ENCODE results near the gene HS3ST5.

HS3ST5 gene

GRCh38 chr6:114158411-114158810 lies 184.4 kb downstream of the HS3ST5 start:
- TF ChIP-seq REST (IDR thresholded peaks at IDR 0.05; ENCODE audit: insufficient read depth in 1 of 2, low read depth in 2 of 2, low read length in 2 of 2) (no peak), POLR2AphosphoS5 (IDR thresholded peaks at IDR 0.05; ENCODE audit: low read depth, low read length) (no peak), FOXP2 (optimal IDR thresholded peaks at IDR 0.05; ENCODE audit: borderline replicate concordance, extremely low read depth, extremely low read length, insufficient read depth) (no peak), TAF1 (IDR thresholded peaks at IDR 0.05; ENCODE audit: borderline replicate concordance, insufficient read depth, low read length) (no peak), SIN3A (IDR thresholded peaks at IDR 0.05; ENCODE audit: borderline replicate concordance, insufficient read depth, low read length) (no peak)

- no peak for TF ChIP-seq POLR2AphosphoS5 (IDR thresholded peaks at IDR 0.05; ENCODE audit: low read depth, low read length)
- no peak for TF ChIP-seq TAF1 (IDR thresholded peaks at IDR 0.05; ENCODE audit: borderline replicate concordance, insufficient read depth, low read length)
Observed at GRCh38 chr6:114157848-114158247, 185.0 kb downstream of the HS3ST5 start.

- TF ChIP-seq SIN3A (IDR thresholded peaks at IDR 0.05; ENCODE audit: borderline replicate concordance, insufficient read depth, low read length) (no peak), TAF1 (IDR thresholded peaks at IDR 0.05; ENCODE audit: borderline replicate concordance, insufficient read depth, low read length) (no peak), POLR2AphosphoS5 (IDR thresholded peaks at IDR 0.05; ENCODE audit: low read depth, low read length) (no peak), REST (IDR thresholded peaks at IDR 0.05; ENCODE audit: insufficient read depth in 1 of 2, low read depth in 2 of 2, low read length in 2 of 2) (no peak), FOXP2 (optimal IDR thresholded peaks at IDR 0.05; ENCODE audit: borderline replicate concordance, extremely low read depth, extremely low read length, insufficient read depth) (no peak)
Observed at GRCh38 chr6:114155763-114156162, 187.1 kb downstream of the HS3ST5 start.

- no peak for TF ChIP-seq POLR2AphosphoS5 (IDR thresholded peaks at IDR 0.05; ENCODE audit: low read depth, low read length)
Observed at GRCh38 chr6:114154812-114155211, 188.0 kb downstream of the HS3ST5 start.

- TF ChIP-seq SIN3A (IDR thresholded peaks at IDR 0.05; ENCODE audit: borderline replicate concordance, insufficient read depth, low read length): no peak
- no peak for TF ChIP-seq POLR2AphosphoS5 (IDR thresholded peaks at IDR 0.05; ENCODE audit: low read depth, low read length)
- TF ChIP-seq REST (IDR thresholded peaks at IDR 0.05; ENCODE audit: insufficient read depth in 1 of 2, low read depth in 2 of 2, low read length in 2 of 2): no peak
- TF ChIP-seq TAF1 (IDR thresholded peaks at IDR 0.05; ENCODE audit: borderline replicate concordance, insufficient read depth, low read length): no peak
- no peak for TF ChIP-seq FOXP2 (optimal IDR thresholded peaks at IDR 0.05; ENCODE audit: borderline replicate concordance, extremely low read depth, extremely low read length, insufficient read depth)
Observed at GRCh38 chr6:114153448-114153847, 189.4 kb downstream of the HS3ST5 start.

- TF ChIP-seq REST (IDR thresholded peaks at IDR 0.05; ENCODE audit: insufficient read depth in 1 of 2, low read depth in 2 of 2, low read length in 2 of 2) (no peak), TAF1 (IDR thresholded peaks at IDR 0.05; ENCODE audit: borderline replicate concordance, insufficient read depth, low read length) (no peak), FOXP2 (optimal IDR thresholded peaks at IDR 0.05; ENCODE audit: borderline replicate concordance, extremely low read depth, extremely low read length, insufficient read depth) (no peak), SIN3A (IDR thresholded peaks at IDR 0.05; ENCODE audit: borderline replicate concordance, insufficient read depth, low read length) (no peak), POLR2AphosphoS5 (IDR thresholded peaks at IDR 0.05; ENCODE audit: low read depth, low read length) (no peak)
Observed at GRCh38 chr6:114151064-114151690, 191.6 kb downstream of the HS3ST5 start.

Data from PFSK-1 (cell line).